T-helper 2 cell treated with Interferon-gamma antibody and Interleukin-4, amounts not matched to agents 5 μg/mL and 100 μg/mL, for 36 hours (primary cell): ENCODE data around the gene PTEN.
A peak's percentile ranks its signal among the peaks of the same experiment; 100 is the strongest.
"Not testable (repeated sequence)": the region's sequence is repeated elsewhere in the genome, so short reads cannot be mapped to it uniquely, and the experiment has no call there.

Experiments used
- DNase-seq: peaks from one replicate; pipeline ENCODE4 v3.0.0; 2021; ENCODE audit warnings: low spot score
- H3K27ac Mint-ChIP-seq: one replicate; pipeline ENCODE4 v1.8.0; 2021; ENCODE audit warnings: mild to moderate bottlenecking, mixed read lengths
- H3K27me3 Mint-ChIP-seq: one replicate; pipeline ENCODE4 v1.8.0; 2021; ENCODE audit warnings: low read depth, mixed read lengths
- H3K36me3 Mint-ChIP-seq: one replicate; pipeline ENCODE4 v1.8.0; 2021; ENCODE audit warnings: low read depth, mixed read lengths
- H3K4me1 Mint-ChIP-seq: one replicate; pipeline ENCODE4 v1.8.0; 2021; ENCODE audit warnings: low read depth, mixed read lengths
- H3K4me3 Mint-ChIP-seq: one replicate; pipeline ENCODE4 v1.8.0; 2022; ENCODE audit warnings: mild to moderate bottlenecking, moderate library complexity, mixed read lengths
- H3K9me3 Mint-ChIP-seq: one replicate; pipeline ENCODE4 v1.8.0; 2021; ENCODE audit warnings: mixed read lengths

PTEN gene

DNA sequence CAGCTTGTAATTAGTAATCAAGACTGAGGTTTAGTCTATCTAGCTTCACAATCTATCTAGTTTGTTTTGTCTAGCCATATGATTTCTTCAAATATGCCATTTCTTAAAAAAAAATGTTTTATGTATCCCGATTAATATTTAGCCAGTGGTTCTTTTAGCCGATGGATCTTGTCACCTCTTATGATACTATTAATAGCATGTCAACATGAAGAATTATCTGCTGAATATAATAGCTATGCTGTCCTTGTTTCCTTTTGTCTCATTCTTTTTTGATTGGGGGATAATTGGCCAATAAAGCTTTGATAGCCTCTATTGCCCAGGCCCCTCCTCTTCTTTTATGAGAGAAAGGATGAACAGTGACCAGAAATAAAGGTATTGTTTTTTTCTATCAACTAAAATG lies 32.8 kb downstream of the PTEN start:
- peaks cover 72% of the 10 kb centered on the region for H3K36me3 Mint-ChIP-seq
- H3K27ac Mint-ChIP-seq, result no peak overlapping the region
- peaks cover 7% of the 10 kb centered on the region for H3K9me3 Mint-ChIP-seq
- DNase-seq, result no peak
- H3K4me1 Mint-ChIP-seq, result peaks cover 13% of the 10 kb centered on the region
- no peak overlapping the region for H3K4me3 Mint-ChIP-seq
- H3K27me3 Mint-ChIP-seq, result no peaks in the 10 kb centered on the region

DNA sequence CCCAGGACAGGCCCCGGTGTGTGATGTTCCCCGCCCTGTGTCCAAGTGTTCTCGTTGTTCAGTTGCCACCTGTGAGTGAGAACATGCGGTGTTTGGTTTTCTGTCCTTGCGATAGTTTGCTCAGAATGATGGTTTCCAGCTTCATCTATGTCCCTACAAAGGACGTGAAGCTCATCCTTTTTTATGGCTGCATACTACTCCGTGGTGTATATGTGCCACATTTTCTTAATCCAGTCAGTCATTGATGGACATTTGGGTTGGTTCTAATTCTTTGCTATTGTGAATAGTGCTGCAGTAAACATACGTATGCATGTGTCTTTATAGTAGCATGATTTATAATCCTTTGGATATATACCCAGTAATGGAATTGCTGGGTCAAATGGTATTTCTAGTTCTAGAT lies 34.5 kb downstream of the PTEN start:
- peaks cover 15% of the 10 kb centered on the region for H3K4me1 Mint-ChIP-seq

DNA sequence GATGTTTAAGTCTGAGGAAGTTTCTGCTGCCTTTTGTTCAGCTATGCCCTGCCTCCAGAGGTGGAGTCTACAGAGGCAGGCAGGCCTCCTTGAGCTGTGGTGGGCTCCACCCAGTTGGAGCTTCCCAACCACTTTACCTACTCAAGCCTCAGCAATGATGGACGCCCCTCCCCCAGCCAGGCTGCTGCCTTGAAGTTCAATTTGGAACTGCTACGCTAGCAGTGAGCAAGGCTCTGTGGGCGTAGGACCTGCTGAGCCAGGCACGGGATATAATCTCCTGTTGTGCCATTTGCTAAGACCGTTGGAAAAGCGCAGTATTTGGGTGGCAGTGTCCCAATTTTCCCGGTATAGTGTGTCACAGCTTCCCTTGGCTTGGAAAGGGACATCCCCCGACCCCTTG lies 40.0 kb downstream of the PTEN start:
- H3K9me3 Mint-ChIP-seq, result peaks cover 25% of the 10 kb centered on the region

More for the DNA sequence above, 34.5 kb downstream of the PTEN start:
- not testable (repeated sequence) for DNase-seq, H3K4me3 Mint-ChIP-seq, H3K27me3 Mint-ChIP-seq, H3K27ac Mint-ChIP-seq
- peaks cover 83% of the 10 kb centered on the region for H3K36me3 Mint-ChIP-seq
- H3K9me3 Mint-ChIP-seq, result peaks cover 16% of the 10 kb centered on the region

DNA sequence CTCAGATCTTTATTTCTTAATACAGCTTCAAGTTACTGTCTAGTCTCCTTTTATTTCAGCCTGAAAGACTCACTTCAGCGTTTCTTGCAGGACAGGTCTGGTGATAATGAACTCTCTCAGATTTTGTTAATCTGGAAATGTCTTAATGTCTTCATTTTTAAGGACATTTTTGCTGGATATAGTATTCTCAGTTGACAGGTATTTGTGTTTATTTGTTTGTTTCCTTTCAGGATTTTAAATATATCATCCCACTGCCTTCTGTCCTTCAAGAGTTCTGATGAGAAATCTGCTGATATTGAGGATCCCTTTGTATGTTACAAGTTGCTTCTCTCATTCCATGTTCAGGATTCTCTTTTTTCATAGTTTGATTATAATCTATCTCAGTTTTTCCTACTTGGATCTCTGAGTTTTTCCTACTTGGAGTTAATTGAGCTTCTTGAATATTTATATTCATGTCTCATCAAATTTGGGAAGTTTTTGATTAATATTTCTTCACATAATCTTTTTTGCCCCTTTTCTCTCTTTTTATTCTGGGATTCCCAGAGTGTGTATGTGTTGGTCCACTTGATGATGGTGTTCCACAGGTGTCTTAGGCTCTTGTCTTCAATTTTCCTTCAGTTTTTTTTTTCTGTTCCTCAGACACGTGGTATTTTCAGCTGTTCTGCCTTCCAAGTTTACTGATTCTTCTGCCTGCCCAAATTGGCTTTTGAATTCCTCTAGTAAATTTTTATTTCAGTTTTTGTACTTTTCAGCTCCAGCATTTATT lies 49.9 kb downstream of the PTEN start:
- DNase-seq, result no peak
- no peak overlapping the region for H3K4me3 Mint-ChIP-seq
- H3K27ac Mint-ChIP-seq, result no peak overlapping the region
- H3K9me3 Mint-ChIP-seq, result peaks cover 38% of the 10 kb centered on the region
- H3K27me3 Mint-ChIP-seq, result no peaks in the 10 kb centered on the region
- peaks cover 33% of the 10 kb centered on the region for H3K4me1 Mint-ChIP-seq
- H3K36me3 Mint-ChIP-seq, result peaks cover 78% of the 10 kb centered on the region

More for the DNA sequence above, 40.0 kb downstream of the PTEN start:
- H3K27ac Mint-ChIP-seq, H3K4me3 Mint-ChIP-seq, DNase-seq, H3K27me3 Mint-ChIP-seq: not testable (repeated sequence)
- peaks cover 17% of the 10 kb centered on the region for H3K4me1 Mint-ChIP-seq
- peaks cover 91% of the 10 kb centered on the region for H3K36me3 Mint-ChIP-seq

DNA sequence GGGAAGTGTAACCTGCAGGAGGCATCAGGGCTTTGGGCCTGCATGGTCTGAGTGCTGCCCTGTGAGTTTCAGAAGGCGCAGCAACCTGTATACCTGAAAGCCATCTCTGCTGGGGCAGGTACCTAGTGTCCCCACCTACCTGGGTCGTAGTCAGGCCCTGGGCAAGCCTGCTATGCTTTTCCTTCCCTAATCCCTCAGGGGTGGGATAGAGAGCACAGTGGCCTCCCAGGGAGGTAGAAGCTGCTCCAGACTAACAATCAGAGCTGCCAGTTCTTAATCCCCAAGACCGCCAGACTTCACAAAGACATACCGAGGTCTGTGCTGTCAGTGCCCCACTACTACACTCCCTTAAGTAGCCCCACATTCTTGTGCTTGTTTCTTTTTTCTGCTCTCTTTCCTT lies 52.0 kb downstream of the PTEN start:
- Mint-ChIP-seq H3K9me3 (peaks cover 37% of the 10 kb centered on the region), H3K4me1 (peaks cover 39% of the 10 kb centered on the region), H3K27ac (no peak overlapping the region), H3K36me3 (peaks cover 69% of the 10 kb centered on the region), H3K4me3 (no peak overlapping the region), H3K27me3 (no peaks in the 10 kb centered on the region)
- DNase-seq, result no peak

DNA sequence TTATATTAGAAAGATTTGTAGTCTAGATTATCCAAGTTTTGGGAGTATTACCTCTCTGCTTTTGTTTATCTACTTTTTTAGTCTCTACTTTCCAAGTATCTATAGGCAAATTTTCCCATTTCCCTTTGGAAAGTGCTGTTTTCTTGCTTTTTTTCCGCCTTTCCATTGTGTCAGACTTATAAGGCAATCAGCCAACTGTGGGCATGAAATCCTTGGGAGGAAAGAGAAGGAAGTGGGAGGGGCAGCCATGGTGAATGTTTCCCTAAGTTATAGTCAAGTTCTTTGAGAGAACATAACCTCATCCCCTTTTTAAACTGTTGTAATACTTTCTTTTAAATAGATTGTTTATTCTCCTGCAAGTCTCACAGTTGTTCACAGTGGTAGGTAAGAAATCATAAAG lies 52.6 kb downstream of the PTEN start:
- Mint-ChIP-seq H3K4me3 (no peak overlapping the region), H3K9me3 (peaks cover 32% of the 10 kb centered on the region), H3K4me1 (peaks cover 39% of the 10 kb centered on the region), H3K27me3 (no peaks in the 10 kb centered on the region), H3K27ac (no peak overlapping the region), H3K36me3 (peaks cover 64% of the 10 kb centered on the region)
- no peak for DNase-seq

DNA sequence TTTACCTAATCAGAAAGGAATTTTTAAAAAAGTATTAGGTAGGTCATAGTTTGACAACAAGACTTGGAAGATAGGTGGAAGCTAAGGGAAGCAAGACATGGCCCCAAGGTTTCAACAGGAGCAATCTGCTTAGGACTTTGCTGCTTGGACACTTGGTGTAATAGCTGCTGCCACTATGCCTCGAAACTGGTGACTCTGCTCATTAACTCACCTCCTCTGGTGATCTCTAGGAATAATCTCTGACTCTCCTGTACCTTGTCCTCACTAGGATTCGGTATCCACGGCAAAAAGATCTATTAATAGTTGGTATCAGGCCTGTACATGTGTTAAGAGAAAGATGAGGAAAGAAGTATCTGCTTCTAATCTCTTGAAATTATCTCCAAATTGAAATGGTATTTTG lies 53.1 kb downstream of the PTEN start:
- H3K4me1 Mint-ChIP-seq, result peaks cover 39% of the 10 kb centered on the region

DNA sequence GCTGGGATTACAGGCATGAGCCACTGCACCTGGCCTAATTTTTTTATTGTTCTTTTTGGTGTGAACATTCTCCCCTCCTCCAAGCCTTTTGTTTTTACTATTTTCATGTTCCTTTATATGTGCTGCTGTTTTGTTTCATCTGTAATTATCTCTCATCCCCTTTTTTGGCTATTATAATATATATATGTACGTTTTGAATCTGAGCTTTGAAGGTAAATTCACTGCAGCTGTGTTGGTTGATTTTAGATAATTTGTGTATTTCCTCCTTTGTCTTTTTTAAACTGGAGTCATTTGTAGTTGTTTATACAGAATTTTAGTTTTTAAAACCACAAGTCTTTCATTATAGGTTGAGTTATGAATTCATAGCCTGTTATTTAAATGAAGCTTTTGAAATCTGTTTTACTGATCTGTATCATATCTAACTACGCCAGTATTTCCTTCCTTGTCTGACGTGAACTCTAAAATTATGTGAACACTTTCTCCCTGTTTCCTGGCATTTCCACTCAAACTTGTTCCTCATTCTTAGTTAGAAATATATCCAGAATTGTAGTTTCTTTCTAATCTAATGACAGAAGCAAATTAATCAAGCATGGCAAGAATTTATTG lies 54.9 kb downstream of the PTEN start:
- Mint-ChIP-seq H3K4me1 (peaks cover 44% of the 10 kb centered on the region), H3K9me3 (peaks cover 8% of the 10 kb centered on the region), H3K36me3 (peaks cover 61% of the 10 kb centered on the region), H3K27me3 (no peaks in the 10 kb centered on the region), H3K4me3 (peak overlapping the region; percentile 70), H3K27ac (peak overlapping the region; percentile 67)
- no peak for DNase-seq

More for the DNA sequence above, 53.1 kb downstream of the PTEN start:
- Mint-ChIP-seq H3K9me3 (peaks cover 26% of the 10 kb centered on the region), H3K36me3 (peaks cover 63% of the 10 kb centered on the region), H3K27me3 (no peaks in the 10 kb centered on the region), H3K27ac (no peak overlapping the region), H3K4me3 (no peak overlapping the region)
- DNase-seq, result no peak

DNA sequence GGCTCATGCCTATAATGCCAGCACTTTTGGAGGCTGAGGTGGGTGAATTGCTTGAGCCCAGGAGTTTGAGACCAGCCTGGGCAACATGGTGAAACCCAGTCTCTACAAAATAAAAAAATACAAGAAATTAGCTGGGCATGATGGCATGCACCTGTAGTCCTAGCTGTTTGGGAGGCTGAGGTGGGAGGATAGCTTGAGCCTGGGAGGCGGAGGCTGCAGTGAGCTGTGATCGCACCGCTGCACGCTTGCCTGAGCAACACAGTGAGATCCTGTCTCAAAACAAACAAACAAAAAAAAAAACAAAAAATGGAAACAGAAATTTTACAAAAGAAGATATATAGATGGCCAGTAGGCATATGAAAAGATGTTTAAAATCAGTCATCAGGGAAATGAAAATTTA lies 57.1 kb downstream of the PTEN start:
- Mint-ChIP-seq H3K27me3 (no peaks in the 10 kb centered on the region), H3K9me3 (no peaks in the 10 kb centered on the region), H3K4me1 (peaks cover 55% of the 10 kb centered on the region), H3K4me3 (no peak overlapping the region), H3K27ac (no peak overlapping the region), H3K36me3 (peaks cover 65% of the 10 kb centered on the region)
- no peak for DNase-seq

DNA sequence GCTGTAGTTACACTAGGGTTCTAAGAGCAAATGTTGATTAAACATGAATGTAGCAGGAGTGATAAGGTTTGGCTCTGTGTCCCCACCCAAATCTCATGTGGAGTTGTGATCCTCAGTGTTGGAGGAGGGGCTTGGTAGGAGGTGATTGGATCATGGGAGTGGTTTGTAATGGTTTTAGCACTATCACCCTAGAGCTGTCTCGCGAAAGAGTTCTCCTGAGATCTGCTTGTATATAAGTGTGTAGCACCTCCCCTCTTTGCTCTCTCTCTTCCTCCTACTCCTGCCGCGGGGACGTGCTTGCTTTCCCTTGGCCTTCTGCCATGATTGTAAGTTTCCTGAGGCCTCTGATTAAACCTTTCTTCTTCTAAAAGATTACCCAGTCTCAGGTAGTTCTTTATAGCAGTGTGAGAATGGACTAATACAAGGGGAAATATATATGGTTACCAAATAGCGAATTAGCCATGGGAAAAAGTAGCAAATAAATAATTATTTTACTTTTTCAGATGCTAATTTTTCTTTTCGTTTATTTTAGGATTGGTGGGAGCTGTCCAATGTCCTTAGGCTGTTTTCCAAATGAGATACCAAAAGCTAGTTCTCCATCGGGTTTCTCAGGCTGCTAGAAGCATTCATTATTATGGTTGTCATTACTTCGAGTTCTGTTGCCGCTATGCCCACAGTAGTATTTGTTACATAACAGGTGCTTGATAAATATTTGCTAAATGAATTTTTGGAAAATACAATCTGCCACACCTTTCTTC lies 58.7 kb downstream of the PTEN start:
- Mint-ChIP-seq H3K9me3 (no peaks in the 10 kb centered on the region), H3K36me3 (peaks cover 64% of the 10 kb centered on the region), H3K27me3 (no peaks in the 10 kb centered on the region), H3K4me1 (peaks cover 51% of the 10 kb centered on the region), H3K27ac (no peak overlapping the region), H3K4me3 (no peak overlapping the region)
- DNase-seq, result no peak

DNA sequence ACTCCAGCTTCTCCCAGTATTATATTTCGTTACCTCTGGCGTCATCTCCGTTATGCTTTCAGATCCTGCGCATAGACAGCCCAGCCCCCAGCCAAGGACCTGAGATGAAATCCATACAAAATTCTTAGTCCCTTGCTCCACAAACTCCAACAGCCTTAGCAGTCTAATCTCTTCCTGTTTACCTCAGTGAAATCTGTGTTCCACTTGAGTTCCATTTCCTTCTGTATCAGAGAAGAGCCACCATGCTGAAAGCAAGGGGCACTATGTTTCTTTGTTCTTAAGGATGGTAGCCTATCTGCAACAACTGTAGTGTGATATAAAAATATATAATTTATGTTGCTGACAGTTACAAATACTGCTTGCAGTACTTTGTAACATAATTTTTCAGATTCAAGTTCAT lies 59.8 kb downstream of the PTEN start:
- DNase-seq, result no peak
- no peaks in the 10 kb centered on the region for H3K27me3 Mint-ChIP-seq
- no peak overlapping the region for H3K27ac Mint-ChIP-seq
- H3K36me3 Mint-ChIP-seq, result peaks cover 63% of the 10 kb centered on the region
- H3K4me1 Mint-ChIP-seq, result peaks cover 45% of the 10 kb centered on the region
- H3K4me3 Mint-ChIP-seq, result no peak overlapping the region
- no peaks in the 10 kb centered on the region for H3K9me3 Mint-ChIP-seq

DNA sequence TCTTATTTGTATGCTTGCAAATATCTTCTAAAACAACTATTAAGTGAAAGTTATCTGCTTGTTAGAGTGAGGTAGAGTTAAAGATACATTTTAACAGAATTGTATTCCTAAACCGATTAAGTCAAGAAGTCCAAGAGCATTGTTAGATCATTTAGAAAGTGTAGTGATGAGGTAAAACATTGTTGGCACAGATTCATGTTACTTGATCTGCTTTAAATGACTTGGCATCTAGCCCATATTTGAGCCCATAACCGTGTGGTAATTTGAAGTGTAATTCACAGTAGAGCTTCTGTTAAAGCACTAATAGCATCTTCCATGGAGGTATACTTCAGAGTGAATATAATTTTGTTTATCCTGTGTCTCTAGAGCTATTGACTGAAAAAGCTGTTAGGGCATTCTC lies 62.1 kb downstream of the PTEN start:
- Mint-ChIP-seq H3K4me1 (peaks cover 46% of the 10 kb centered on the region), H3K36me3 (peaks cover 64% of the 10 kb centered on the region), H3K4me3 (no peak overlapping the region), H3K9me3 (no peaks in the 10 kb centered on the region), H3K27ac (no peak overlapping the region), H3K27me3 (no peaks in the 10 kb centered on the region)
- no peak for DNase-seq

DNA sequence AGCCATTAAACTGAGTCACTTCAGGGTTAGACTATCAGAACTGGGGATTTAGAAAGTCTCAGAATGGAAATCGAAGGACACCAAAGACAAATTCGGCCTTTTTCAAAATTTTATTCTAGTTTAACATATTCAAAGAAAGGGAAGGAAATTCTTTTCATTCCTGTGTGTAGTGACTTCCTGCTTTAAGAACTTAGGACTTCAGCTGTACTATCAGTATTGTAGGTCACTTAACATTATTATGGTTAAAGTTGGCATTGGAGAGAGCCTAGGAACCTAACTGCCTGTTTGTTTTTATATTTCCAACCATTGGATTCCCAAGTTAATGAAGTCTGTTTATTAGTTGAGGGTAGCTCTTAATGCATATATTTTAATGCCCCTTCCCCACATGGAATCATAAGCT lies 63.7 kb downstream of the PTEN start:
- no peak overlapping the region for H3K27ac Mint-ChIP-seq

DNA sequence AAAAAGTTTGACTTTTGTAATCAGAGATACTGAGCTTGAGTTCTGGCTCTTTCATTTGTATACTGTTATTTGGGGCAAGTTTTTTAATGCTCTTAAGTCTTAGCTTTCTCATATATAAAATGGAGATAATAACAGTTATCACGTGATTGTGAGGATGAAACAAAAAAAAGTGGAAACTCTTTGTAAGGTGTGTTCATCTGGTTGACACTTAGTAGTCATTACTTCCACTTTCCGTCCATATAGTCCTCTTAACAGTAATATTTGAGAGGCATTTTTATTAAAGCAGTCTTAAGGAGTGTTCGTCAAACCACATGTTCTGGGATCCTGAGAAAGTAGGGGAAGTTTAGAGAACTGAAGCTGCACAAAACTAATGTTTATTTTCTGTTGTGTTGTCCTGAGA lies 65.6 kb downstream of the PTEN start:
- Mint-ChIP-seq H3K36me3 (peaks cover 52% of the 10 kb centered on the region), H3K9me3 (no peaks in the 10 kb centered on the region), H3K4me1 (peaks cover 42% of the 10 kb centered on the region), H3K4me3 (no peak overlapping the region), H3K27me3 (no peaks in the 10 kb centered on the region), H3K27ac (no peak overlapping the region)
- DNase-seq, result no peak

More for the DNA sequence above, 63.7 kb downstream of the PTEN start:
- H3K4me3 Mint-ChIP-seq, result no peak overlapping the region
- H3K4me1 Mint-ChIP-seq, result peaks cover 55% of the 10 kb centered on the region
- no peaks in the 10 kb centered on the region for H3K9me3 Mint-ChIP-seq
- H3K36me3 Mint-ChIP-seq, result peaks cover 59% of the 10 kb centered on the region
- no peak for DNase-seq
- H3K27me3 Mint-ChIP-seq, result no peaks in the 10 kb centered on the region
